Adrenal gland (tissue), 12 donors: ENCODE data around the gene GJB4. TPM values are rescaled to one million over a fixed set of nuclear protein-coding genes. Genes with fewer than 3 reads are reported as not detected.
"Not testable (repeated sequence)": the region's sequence is repeated elsewhere in the genome, so short reads cannot be mapped to it uniquely, and the experiment has no call there.

Experiments
- DNase-seq, 7 donors: peaks; one replicate each; pipeline ENCODE4 v3.0.0-alpha.2; 2019 to 2020
- H3K27ac ChIP-seq, 5 donors: fragments of 200-600 bp; sonication (generic) in 4 of 5; 1 replicate in 3 of 5; 2 replicates in 2 of 5; pipeline versions ENCODE4 v1.5.1 to v1.8.0; 2016 to 2020; ENCODE audit warnings: mild to moderate bottlenecking in 1 of 5
- H3K27me3 ChIP-seq: fragments of 200-600 bp; 2 replicates; pipeline ENCODE4 v1.8.0; 2021
- H3K36me3 ChIP-seq, 2 donors: fragments of 200-600 bp; replicated peaks in 1 of 2; 1 replicate in 1 of 2; 2 replicates in 1 of 2; pipeline versions ENCODE4 v1.5.1 to v1.8.0; 2018 to 2022
- H3K4me1 ChIP-seq, 2 donors: fragments of 200-600 bp; replicated peaks in 1 of 2; 1 replicate in 1 of 2; 2 replicates in 1 of 2; pipeline versions ENCODE4 v1.5.1 to v1.8.0; 2018 to 2021
- H3K4me3 ChIP-seq, 4 donors: fragments of 200-600 bp; sonication (generic) in 3 of 4; one replicate each; pipeline ENCODE4 v1.5.1; 2016 to 2018
- H3K9me3 ChIP-seq, 3 donors: fragments of 200-600 bp; sonication (generic) in 1 of 3; replicated peaks in 1 of 3; 1 replicate in 2 of 3; 2 replicates in 1 of 3; pipeline versions ENCODE4 v1.5.1 to v1.8.0; 2016 to 2021
- CTCF ChIP-seq, 6 experiments: fragments of 450-650 bp in 4 of 6; fragments of 200-600 bp in 2 of 6; sonication (generic) in 1 of 6; IDR thresholded peaks; 1 replicate in 5 of 6; 2 replicates in 1 of 6; pipeline versions ENCODE4 v1.5.1 to v1.8.0; 2016 to 2021; ENCODE audit warnings: antibody characterized with exemption in 6 of 6, mild to moderate bottlenecking in 2 of 6, moderate library complexity in 1 of 6
- POLR2A ChIP-seq, 2 donors: fragments of 450-650 bp; IDR thresholded peaks; one replicate each; pipeline ENCODE4 v1.6.1; 2017; ENCODE audit warnings: antibody characterized with exemption in 2 of 2, mild to moderate bottlenecking in 2 of 2, moderate library complexity in 1 of 2
- WGBS, 4 donors: extraction: QIAGEN DNeasy Blood & Tissue Kit in 2 of 4; methylation state at CpG; one replicate each; pipeline versions ENCODE4 v1.1.5 to v1.1.7; 2013 to 2017; 5-methylcytosine and 5-hydroxymethylcytosine counted together
- intact Hi-C, 2 donors: fragments of 100-400 bp; cut with DNase I; formaldehyde crosslinking; loops; one replicate each; pipeline versions ENCODE4 v1.14.1 to v1.15.0; 2022 to 2023
- polyA plus RNA-seq, 3 donors: library from polyadenylated mRNA; stranded (reverse); fragments of 200-250 nt in 2 of 3; fragments of 350-450 nt in 1 of 3; fragmentation: Illumina TruSeq in 1 of 3; extraction: RNeasy Lipid Tissue Mini Kit (QIAGEN cat#74804) in 1 of 3; gene quantifications; one replicate each; pipeline ENCODE4 v1.2.3, GENCODE V29; 2013 to 2014
- total RNA-seq, 9 donors: library from RNA; depleted of rRNA in 4 of 9; stranded (reverse); fragments of >200 nt in 4 of 9; fragments of 120-200 nt in 1 of 9; fragmentation: NEBNext Ultra II Directional in 1 of 9; extraction: Animal tissue kit (Norgen Biotek cat#: 25700) in 1 of 9; gene quantifications; one replicate each; pipeline versions ENCODE4 v1.1.0 to v1.2.4, GENCODE V29; 2013 to 2023
- donor health status: healthy with polysubstance abuse.
- donor health status: Bipolar disorder and iron deficiency.
- donor health status: DM: yes; HTN: yes; CAD: no.
- donor health status: DM: no; HTN: no; CAD: no.
- donor health status: DM: no; HTN: no; CAD: no.
- donor health status: DM: yes; HTN: yes; CAD: no.

The GJB4 gene
- total and polyA plus RNA-seq, 12 donors, result not detected

GRCh38 chr1:34808051-34808810, 48.7 kb downstream of the GJB4 start:
- DNase-seq, result no peak
- no peaks in the 10 kb centered on the region for H3K27me3 ChIP-seq
- H3K9me3 ChIP-seq, result no peaks in the 10 kb centered on the region
- H3K4me3 ChIP-seq, result no peak overlapping the region
- intact Hi-C loops, result no loop called here
- no peaks in the 10 kb centered on the region for H3K36me3 ChIP-seq
- no peaks in the 10 kb centered on the region for H3K4me1 ChIP-seq
- WGBS, 4 donors, result 73 to 91% (median 89%) methylated on average over 4 to 9 of the region's 9 CpGs
- TF ChIP-seq CTCF (IDR thresholded peaks at IDR 0.05) (no peak), POLR2A (IDR thresholded peaks at IDR 0.05) (no peak)
- no peak overlapping the region for H3K27ac ChIP-seq

GRCh38 chr1:34810781-34811180, 51.2 kb downstream of the GJB4 start:
- DNase-seq, intact Hi-C loops: not testable (repeated sequence)
- 88 to 92% (median 89%) methylated on average over 3 of the region's 3 CpGs for WGBS, 4 donors

More at GRCh38 chr1:34810781-34811180, 51.2 kb downstream of the GJB4 start:
- not testable (repeated sequence) for H3K4me3 ChIP-seq, H3K27ac ChIP-seq, H3K4me1 ChIP-seq, H3K9me3 ChIP-seq, H3K36me3 ChIP-seq, H3K27me3 ChIP-seq

Other genes starting within 250 kb of the GJB4 start
- gene GJB5, start 4.7 kb upstream of the GJB4 start, total RNA-seq, result not detected
- not detected for gene GJB5, start 4.7 kb upstream of the GJB4 start, polyA plus RNA-seq
- gene GJB3, start 21.5 kb downstream of the GJB4 start, total RNA-seq, result under 1 TPM in 4 of 9 donors, not detected in 5; 0.11 to 0.15 (median 0.14) TPM
- gene GJB3, start 21.5 kb downstream of the GJB4 start, polyA plus RNA-seq, result under 1 TPM in 2 of 3 donors, not detected in 1; 0.17 to 0.32 TPM
- 10 to 100 TPM; 10.8 to 68.4 (median 22.8) TPM for gene GJA4, start 33.3 kb downstream of the GJB4 start, total RNA-seq
- 10 to 100 TPM in 1 of 3 donors, 1 to 10 TPM in 2; 4.8 to 10.8 (median 9.7) TPM for gene GJA4, start 33.3 kb downstream of the GJB4 start, polyA plus RNA-seq
- 100 to 1,000 TPM in 1 of 9 donors, 10 to 100 TPM in 8; 39.6 to 109 (median 54.6) TPM for gene SMIM12, start 100.0 kb downstream of the GJB4 start, total RNA-seq
- gene SMIM12, start 100.0 kb downstream of the GJB4 start, polyA plus RNA-seq, result 100 to 1,000 TPM in 1 of 3 donors, 10 to 100 TPM in 2; 16.2 to 129 (median 19.3) TPM
- 1 to 10 TPM in 1 of 9 donors, under 1 TPM in 8; 0.17 to 1.6 (median 0.67) TPM for gene DLGAP3, start 169.9 kb downstream of the GJB4 start, total RNA-seq
- gene DLGAP3, start 169.9 kb downstream of the GJB4 start, polyA plus RNA-seq, result under 1 TPM; 0.13 to 0.56 (median 0.37) TPM
- gene TMEM35B, start 225.6 kb downstream of the GJB4 start, total RNA-seq, result 10 to 100 TPM; 19.8 to 88.9 (median 48.9) TPM
- 10 to 100 TPM; 17.1 to 51.2 (median 37.5) TPM for gene TMEM35B, start 225.6 kb downstream of the GJB4 start, polyA plus RNA-seq